Astrocyte (in vitro differentiated cells and primary cell): ENCODE results near the gene SLC17A5. TPM values are rescaled to one million over a fixed set of nuclear protein-coding genes. Genes with fewer than 3 reads are reported as not detected.
A peak's percentile ranks its signal among the peaks of the same experiment; 100 is the strongest.

Source experiments
- DNase-seq: peaks from one replicate; pipeline ENCODE4 v3.0.0-alpha.2; 2010; ENCODE audit warnings: low read depth
- FAIRE-seq: peaks from 2 replicates; lab custom pipeline; 2011; peaks lifted over from hg19 to GRCh38; lab: Jason Lieb, UNC
- H2AFZ ChIP-seq: 2 replicates; pipeline ENCODE4 v1.6.0; 2012; ENCODE audit warnings: low read depth, low read length, inconsistent platforms
- H3K27ac ChIP-seq: 2 replicates; pipeline ENCODE4 v1.5.1; 2011; ENCODE audit warnings: low read depth, low read length, inconsistent platforms
- H3K27me3 ChIP-seq: 2 replicates; pipeline ENCODE4 v1.6.0; 2011; ENCODE audit warnings: low read length, inconsistent platforms; ENCODE audit not compliant: insufficient read depth
- H3K36me3 ChIP-seq: 2 replicates; pipeline ENCODE4 v1.5.1; 2011; ENCODE audit warnings: low read length, inconsistent platforms; ENCODE audit not compliant: insufficient read depth
- H3K4me1 ChIP-seq: 2 replicates; pipeline ENCODE4 v1.5.1; 2011; ENCODE audit warnings: low read length, inconsistent platforms; ENCODE audit not compliant: insufficient read depth
- H3K4me2 ChIP-seq: 2 replicates; pipeline ENCODE4 v1.6.0; 2012; ENCODE audit warnings: low read length, inconsistent platforms
- H3K4me3 ChIP-seq: 2 replicates; pipeline ENCODE4 v1.5.1; 2011; ENCODE audit warnings: low read depth, mild to moderate bottlenecking, low read length, inconsistent platforms; ENCODE audit not compliant: insufficient read depth
- H3K79me2 ChIP-seq: 2 replicates; pipeline ENCODE4 v1.6.0; 2012; ENCODE audit warnings: mild to moderate bottlenecking, low read length, inconsistent platforms; ENCODE audit not compliant: insufficient read depth
- H3K9ac ChIP-seq: 2 replicates; pipeline ENCODE4 v1.6.0; 2012; ENCODE audit warnings: mild to moderate bottlenecking, low read length, inconsistent platforms
- H3K9me3 ChIP-seq: 2 replicates; pipeline ENCODE4 v1.5.1; 2012; ENCODE audit warnings: low read depth, mild to moderate bottlenecking, low read length, inconsistent platforms; ENCODE audit not compliant: insufficient read depth
- H4K20me1 ChIP-seq: 2 replicates; pipeline ENCODE4 v1.6.0; 2012; ENCODE audit warnings: low read length, inconsistent platforms; ENCODE audit not compliant: insufficient read depth
- H3K27ac Mint-ChIP-seq: one replicate; pipeline ENCODE4 v1.8.0; 2021; ENCODE audit warnings: mild to moderate bottlenecking, mixed read lengths; ENCODE audit not compliant: unreplicated experiment
- H3K27me3 Mint-ChIP-seq: one replicate; pipeline ENCODE4 v1.8.0; 2021; ENCODE audit warnings: low read depth, mixed read lengths; ENCODE audit not compliant: unreplicated experiment
- H3K36me3 Mint-ChIP-seq: one replicate; pipeline ENCODE4 v1.8.0; 2021; ENCODE audit warnings: low read depth, mixed read lengths; ENCODE audit not compliant: unreplicated experiment
- H3K4me1 Mint-ChIP-seq: one replicate; pipeline ENCODE4 v1.8.0; 2021; ENCODE audit warnings: low read depth, mixed read lengths; ENCODE audit not compliant: unreplicated experiment
- H3K4me3 Mint-ChIP-seq: one replicate; pipeline ENCODE4 v1.8.0; 2021; ENCODE audit warnings: mild to moderate bottlenecking, moderate library complexity, mixed read lengths; ENCODE audit not compliant: unreplicated experiment
- H3K9me3 Mint-ChIP-seq: one replicate; pipeline ENCODE4 v1.8.0; 2021; ENCODE audit warnings: mild to moderate bottlenecking, mixed read lengths; ENCODE audit not compliant: unreplicated experiment
- CTCF ChIP-seq: IDR thresholded peaks from 2 replicates; pipeline ENCODE4 v1.5.1; 2011; ENCODE audit warnings: low read depth, mild to moderate bottlenecking, inconsistent platforms, low read length, moderate library complexity; ENCODE audit not compliant: insufficient read depth
- EZH2 ChIP-seq: IDR thresholded peaks from 2 replicates; pipeline ENCODE4 v1.6.1; 2012; ENCODE audit warnings: mild to moderate bottlenecking, low read length, inconsistent platforms; ENCODE audit not compliant: insufficient read depth
- total RNA-seq: library from RNA; stranded (reverse); gene quantifications from 2 replicates; pipeline ENCODE4 v1.2.1, GENCODE V29; 2021

SLC17A5 gene
- total RNA-seq, 1 donor from 2014 or later, result 25.5 TPM

- DNase-seq (no peak), FAIRE-seq (no peak)
- H3K27me3 Mint-ChIP-seq, result no peaks in the 10 kb centered on the region
- no peak for TF ChIP-seq CTCF
- TF ChIP-seq EZH2, result no peak
- peaks cover 14% of the 10 kb centered on the region for H3K36me3 Mint-ChIP-seq
- no peak overlapping the region for H3K4me3 ChIP-seq
- H3K27ac Mint-ChIP-seq, result no peak overlapping the region
- no peak overlapping the region for H3K4me3 Mint-ChIP-seq
- H3K4me1 ChIP-seq, result no peaks in the 10 kb centered on the region
- no peaks in the 10 kb centered on the region for H3K79me2 ChIP-seq
- no peak overlapping the region for H2AFZ ChIP-seq
- H3K9ac ChIP-seq, result no peak overlapping the region
- no peaks in the 10 kb centered on the region for H3K9me3 Mint-ChIP-seq
- H3K9me3 ChIP-seq, result no peaks in the 10 kb centered on the region
- peaks cover 15% of the 10 kb centered on the region for H3K36me3 ChIP-seq
- no peaks in the 10 kb centered on the region for H3K27me3 ChIP-seq
- peaks cover 5% of the 10 kb centered on the region for H3K4me1 Mint-ChIP-seq
- no peaks in the 10 kb centered on the region for H4K20me1 ChIP-seq
- H3K4me2 ChIP-seq, result no peak overlapping the region
- H3K27ac ChIP-seq, result no peak overlapping the region
These were observed 17.7 kb downstream of the SLC17A5 start for GRCh38 chr6:73636048-73636447.

- DNase-seq (no peak), FAIRE-seq (no peak)
- H3K36me3 ChIP-seq, result peaks cover 15% of the 10 kb centered on the region
- H3K4me3 ChIP-seq, result no peak overlapping the region
- H3K79me2 ChIP-seq, result no peaks in the 10 kb centered on the region
- no peaks in the 10 kb centered on the region for H3K4me1 ChIP-seq
- H3K27me3 Mint-ChIP-seq, result no peaks in the 10 kb centered on the region
- TF ChIP-seq EZH2 (no peak), CTCF (no peak)
- no peak overlapping the region for H3K9ac ChIP-seq
- H4K20me1 ChIP-seq, result no peaks in the 10 kb centered on the region
- no peak overlapping the region for H3K27ac ChIP-seq
- H3K9me3 ChIP-seq, result no peaks in the 10 kb centered on the region
- H3K4me3 Mint-ChIP-seq, result no peak overlapping the region
- no peak overlapping the region for H2AFZ ChIP-seq
- H3K4me2 ChIP-seq, result no peak overlapping the region
- no peak overlapping the region for H3K27ac Mint-ChIP-seq
- peaks cover 20% of the 10 kb centered on the region for H3K36me3 Mint-ChIP-seq
- H3K4me1 Mint-ChIP-seq, result peaks cover 5% of the 10 kb centered on the region
- no peaks in the 10 kb centered on the region for H3K27me3 ChIP-seq
- H3K9me3 Mint-ChIP-seq, result no peaks in the 10 kb centered on the region
These were observed 21.4 kb downstream of the SLC17A5 start for GRCh38 chr6:73632346-73632745.

GRCh38 chr6:73631849-73632248 lies 21.9 kb downstream of the SLC17A5 start:
- DNase-seq, result peak; percentile 22
- H3K27me3 ChIP-seq, result no peaks in the 10 kb centered on the region
- Mint-ChIP-seq H3K9me3 (no peaks in the 10 kb centered on the region), H3K36me3 (peaks cover 20% of the 10 kb centered on the region), H3K27me3 (no peaks in the 10 kb centered on the region), H3K4me3 (no peak overlapping the region), H3K27ac (peak overlapping the region; percentile 34), H3K4me1 (peaks cover 5% of the 10 kb centered on the region)
- H2AFZ ChIP-seq, result no peak overlapping the region
- no peaks in the 10 kb centered on the region for H3K4me1 ChIP-seq
- peaks cover 15% of the 10 kb centered on the region for H3K36me3 ChIP-seq
- no peak overlapping the region for H3K4me3 ChIP-seq
- no peak overlapping the region for H3K9ac ChIP-seq
- H3K9me3 ChIP-seq, result no peaks in the 10 kb centered on the region
- no peak for FAIRE-seq
- H3K79me2 ChIP-seq, result no peaks in the 10 kb centered on the region
- no peak overlapping the region for H3K4me2 ChIP-seq
- H4K20me1 ChIP-seq, result no peaks in the 10 kb centered on the region
- H3K27ac ChIP-seq, result no peak overlapping the region
- TF ChIP-seq EZH2, result no peak
- TF ChIP-seq CTCF, result no peak
